Measurements from ENCODE around the gene NOL6. TPM values are rescaled to one million over a fixed set of nuclear protein-coding genes. Genes with fewer than 3 reads are reported as not detected.
A peak's percentile ranks its signal among the peaks of the same experiment; 100 is the strongest.
"Not testable (repeated sequence)": the region's sequence is repeated elsewhere in the genome, so short reads cannot be mapped to it uniquely, and the experiment has no call there.

The NOL6 gene
- total RNA-seq, 1 experiment from 2014 or later: 64.4 TPM

DNA sequence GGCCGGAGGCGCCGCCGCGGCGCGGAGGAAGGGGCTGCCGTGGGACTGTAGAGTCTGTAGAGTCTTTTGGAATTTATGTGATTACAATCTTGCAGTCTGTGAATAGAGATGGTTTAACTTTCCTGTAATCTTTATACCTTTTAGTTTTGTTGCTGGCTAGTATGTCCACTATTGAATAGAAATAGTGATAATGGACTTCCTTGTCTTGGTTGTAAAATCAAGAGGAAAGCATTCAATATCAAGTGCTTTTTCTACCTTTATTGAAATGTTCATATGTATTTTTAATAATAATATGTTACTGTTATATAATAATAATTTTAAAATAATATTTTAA is 37.4 kb upstream of the NOL6 start:
- Histone ChIP-seq H3K14ac (ENCODE audit: insufficient read depth, low read length) (peak overlapping the region; percentile 80; the same call in 1 of the 2 replicates), H3K4me2 (ENCODE audit: insufficient read depth, insufficient read length, low read length) (peak overlapping the region; percentile 44)
- not testable (repeated sequence) for H3K18ac ChIP-seq (ENCODE audit: insufficient read length, low read depth, low read length); H3T11ph ChIP-seq (ENCODE audit: low read length); H2AFZ ChIP-seq (ENCODE audit: low read length); H4K5ac ChIP-seq (ENCODE audit: insufficient read length, low read depth, low read length); H3K9me3 ChIP-seq (ENCODE audit: control insufficient read depth, low read depth, low read length); DNase-seq; H2AK5ac ChIP-seq (ENCODE audit: insufficient read length, low read length); H4K91ac ChIP-seq (ENCODE audit: insufficient read length, low read depth, low read length); H3K27ac ChIP-seq (ENCODE audit: insufficient read length, low read depth, low read length); H3K23me2 ChIP-seq (ENCODE audit: insufficient read length, low read depth, low read length, poor library complexity, severe bottlenecking); H3K4ac ChIP-seq (ENCODE audit: low read depth, low read length); H3K56ac ChIP-seq (ENCODE audit: insufficient read length, low read depth, low read length); H3K27me3 ChIP-seq (ENCODE audit: insufficient read depth, low read length); H3K9ac ChIP-seq (ENCODE audit: extremely low read depth, insufficient read length, low read length); H3K4me1 ChIP-seq (ENCODE audit: insufficient read depth, low read length); H2BK120ac ChIP-seq (ENCODE audit: low read depth, low read length, poor library complexity, severe bottlenecking); H2BK12ac ChIP-seq (ENCODE audit: insufficient read length, low read depth, low read length); H4K20me1 ChIP-seq (ENCODE audit: control insufficient read depth, insufficient read depth, insufficient read length); H2BK15ac ChIP-seq (ENCODE audit: low read depth, low read length); H3K27me3 Mint-ChIP-seq (ENCODE audit: low read depth); H3K79me1 ChIP-seq (ENCODE audit: insufficient read depth, low read depth, low read length, poor library complexity, severe bottlenecking); H3K79me2 ChIP-seq (ENCODE audit: insufficient read depth, low read length); H2BK20ac ChIP-seq (ENCODE audit: low read depth, low read length, poor library complexity, severe bottlenecking); H2BK5ac ChIP-seq (ENCODE audit: insufficient read length, low read length); H3K4me1 Mint-ChIP-seq; H3K23ac ChIP-seq (ENCODE audit: insufficient read length, low read depth, low read length); H4K8ac ChIP-seq (replicated peaks; ENCODE audit: insufficient read length, low read depth, low read length)
- WGBS (ENCODE audit: extremely low coverage, insufficient read length, low lambda C conversion rate): no CpG with 5 or more reads among the region's 8 CpGs
- Mint-ChIP-seq H3K36me3 (ENCODE audit: insufficient read depth in 1 of 3, low read depth in 3 of 3) (peaks cover 8 to 18% (median 13%) of the 10 kb centered on the region in 3 experiments; a peak in 5 of 7 replicates), H3K27ac (peak overlapping the region in 1 of 3 experiments; percentile 97; a peak in 2 of 7 replicates), H3K4me3 (peak overlapping the region; percentile 86 to 91), H3K9me3 (peaks cover 17 to 19% of the 10 kb centered on the region in 2 experiments)

Measured in H9 (cell line).